Inflammatory macrophage treated with lipopolysaccharide for 4 hours (primary cell): ENCODE data around the gene WDR36.
A peak's percentile ranks its signal among the peaks of the same experiment; 100 is the strongest.

Experiments
- DNase-seq: peaks from one replicate; pipeline ENCODE4 v3.0.0-alpha.2; 2020

WDR36 gene

GRCh38 chr5:111106320-111106948 is 14.3 kb downstream of the WDR36 start:
- no peak for DNase-seq

GRCh38 chr5:111107371-111107770 is 15.2 kb downstream of the WDR36 start:
- no peak for DNase-seq

DNA sequence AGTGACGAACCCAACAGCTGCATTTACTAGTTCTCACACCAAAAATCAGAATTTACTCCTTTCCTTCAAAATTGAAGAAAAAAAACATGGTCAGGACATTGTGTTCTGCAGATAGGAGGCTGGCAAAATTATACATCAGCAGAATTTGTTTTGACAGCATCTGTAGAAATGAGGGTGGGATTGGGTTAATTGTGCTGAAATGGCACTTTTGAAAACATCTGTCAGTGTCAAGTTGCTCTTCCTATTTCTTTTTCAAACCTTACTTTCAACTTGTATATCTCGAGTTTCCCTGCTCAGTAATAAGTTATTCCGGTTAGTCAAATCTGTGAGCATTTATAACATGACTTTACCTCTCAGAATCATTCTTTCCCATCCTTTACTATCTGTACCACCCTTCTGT is 19.8 kb downstream of the WDR36 start:
- no peak for DNase-seq

DNA sequence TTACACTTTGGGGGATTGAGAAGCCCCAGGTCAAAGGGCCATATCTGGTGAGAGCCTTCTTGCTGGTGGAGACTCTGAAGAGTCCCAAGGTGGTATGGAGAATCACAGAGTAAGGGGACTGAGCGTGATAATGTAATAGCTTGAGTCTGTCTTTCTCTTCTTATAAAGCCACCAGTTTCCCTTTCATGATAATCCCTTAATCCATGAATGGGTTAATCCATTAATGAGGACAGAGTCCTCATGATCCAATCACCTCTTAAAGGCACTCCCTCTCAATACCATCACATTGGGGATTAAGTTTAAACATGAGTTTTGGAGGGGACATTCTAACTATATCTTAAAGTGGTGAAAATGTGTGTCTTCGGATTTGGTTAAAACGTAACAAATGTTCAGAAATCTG is 21.5 kb downstream of the WDR36 start:
- DNase-seq = no peak

GRCh38 chr5:111115229-111115628 is 23.1 kb downstream of the WDR36 start:
- DNase-seq = no peak

DNA sequence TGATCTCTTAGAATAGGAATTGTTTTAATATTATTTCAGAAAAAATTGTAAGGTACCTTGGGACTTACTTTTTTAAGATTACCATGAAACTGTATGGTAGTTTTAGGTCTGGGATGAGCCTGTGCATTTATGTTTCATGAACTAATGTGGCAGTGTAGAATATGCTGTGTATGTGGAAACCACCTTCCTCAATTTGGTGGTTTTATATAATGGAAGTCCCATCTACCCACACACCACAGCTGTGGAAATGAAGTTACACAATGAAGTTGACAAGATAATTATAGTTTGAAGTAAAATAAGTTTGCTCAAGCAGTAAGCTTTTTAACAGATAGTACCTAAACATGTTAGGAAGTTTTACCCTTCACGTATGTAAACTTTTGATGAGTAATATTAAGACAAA is 24.4 kb downstream of the WDR36 start:
- DNase-seq = peak; percentile 87

DNA sequence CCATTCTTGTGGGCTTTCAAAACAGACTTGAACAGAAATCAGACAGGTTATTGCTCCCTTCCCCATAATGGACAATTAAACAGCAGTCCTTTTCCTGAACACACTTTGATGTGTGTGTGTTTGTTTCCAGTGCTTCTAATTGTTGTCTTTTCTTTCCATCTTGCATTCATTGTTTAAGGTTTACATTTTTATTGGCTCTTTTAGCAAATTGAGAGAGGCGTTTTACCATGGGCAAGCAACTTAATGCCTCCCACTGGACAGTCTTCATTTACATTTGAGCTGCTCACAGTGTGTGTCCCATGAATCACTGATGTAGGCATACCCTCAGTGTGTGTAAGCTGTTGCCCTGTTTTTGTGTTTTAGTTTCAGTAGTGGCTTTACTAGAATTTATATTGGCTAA is 25.0 kb downstream of the WDR36 start:
- DNase-seq = peak; percentile 13

DNA sequence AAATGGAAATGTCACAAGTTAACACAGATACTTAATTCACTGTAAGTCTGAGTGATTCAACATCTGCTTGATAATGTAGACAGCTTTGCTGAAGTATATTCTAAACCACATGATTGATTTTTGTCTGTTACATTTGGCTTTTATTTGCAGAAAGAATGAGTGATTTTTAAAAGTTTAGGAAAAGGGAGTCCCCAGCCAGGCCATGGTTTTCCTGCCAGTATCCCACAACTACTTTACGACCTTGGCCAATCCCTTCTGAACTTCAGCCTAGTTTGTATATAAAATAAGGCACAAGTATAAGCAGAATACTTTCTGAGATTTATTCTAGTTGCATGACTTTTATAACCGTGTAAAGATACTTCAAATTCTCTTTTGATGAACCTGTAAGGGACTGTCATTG is 27.1 kb downstream of the WDR36 start:
- DNase-seq = no peak

- DNase-seq = no peak
Measured at GRCh38 chr5:111119856-111120255, 27.7 kb downstream of the WDR36 start.

GRCh38 chr5:111120911-111121310 is 28.8 kb downstream of the WDR36 start:
- DNase-seq = no peak

DNA sequence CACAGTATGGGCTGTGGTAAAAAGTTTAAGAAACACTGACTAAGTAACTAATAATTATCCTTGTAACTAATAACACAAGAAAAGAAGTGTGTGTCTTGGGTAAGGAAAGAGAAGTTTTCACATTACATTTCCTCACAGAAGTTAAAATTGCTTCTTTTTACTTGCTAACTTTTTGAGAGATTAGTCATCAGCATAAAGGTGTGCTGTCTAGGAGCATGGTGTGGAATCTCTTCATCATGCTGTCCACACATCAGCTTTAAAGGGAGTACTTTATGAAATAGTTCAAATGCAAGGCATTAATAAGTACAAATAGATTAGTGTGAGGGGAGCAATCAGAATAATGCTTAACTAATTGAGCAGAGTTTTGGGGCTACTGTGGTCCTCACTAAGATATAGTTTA is 29.8 kb downstream of the WDR36 start:
- DNase-seq = no peak

GRCh38 chr5:111122398-111122797 is 30.2 kb downstream of the WDR36 start:
- DNase-seq = no peak

- no peak for DNase-seq
Measured at GRCh38 chr5:111124793-111125192, 32.6 kb downstream of the WDR36 start.

DNA sequence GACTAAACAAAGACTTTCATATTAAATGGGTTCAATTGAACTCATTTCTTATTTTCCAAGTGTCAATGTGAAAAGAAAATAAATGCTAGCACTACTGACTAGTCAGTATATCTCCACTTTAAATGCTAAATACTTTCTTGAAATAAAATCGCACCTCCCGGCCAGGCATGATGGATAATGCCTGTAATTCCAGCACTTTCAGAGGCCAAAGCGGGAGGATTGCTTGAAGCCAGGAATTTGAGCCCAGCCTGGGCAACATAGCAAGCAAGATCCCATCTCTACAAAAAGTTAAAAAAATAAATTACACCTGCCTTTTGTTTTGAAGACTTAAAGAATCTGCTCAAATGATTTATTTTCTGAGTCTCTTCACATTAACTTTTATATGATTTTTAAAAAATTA is 34.7 kb downstream of the WDR36 start:
- no peak for DNase-seq

GRCh38 chr5:111127453-111128195 is 35.5 kb downstream of the WDR36 start:
- DNase-seq = no peak

- DNase-seq = no peak
Measured at GRCh38 chr5:111129938-111130337, 37.8 kb downstream of the WDR36 start.

DNA sequence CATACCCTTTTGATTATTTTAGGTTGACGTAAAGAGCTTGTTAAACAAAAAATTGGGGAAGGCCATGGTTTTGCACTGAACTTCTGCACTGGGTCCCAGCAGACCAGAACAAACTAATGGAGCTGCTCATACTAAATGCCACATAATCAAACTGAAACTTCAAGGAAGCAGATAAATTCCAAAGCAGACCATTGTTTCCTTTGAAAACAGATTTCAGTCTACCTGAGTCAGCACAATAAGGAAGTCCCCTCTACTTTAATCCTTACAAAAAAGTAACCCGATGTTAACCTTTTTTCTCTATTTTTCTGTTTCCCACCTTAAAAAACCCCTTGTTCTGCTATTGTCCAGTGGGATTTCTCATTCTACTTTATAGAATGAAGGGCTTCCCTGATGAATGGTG is 39.2 kb downstream of the WDR36 start:
- DNase-seq = no peak

GRCh38 chr5:111132076-111132475 is 39.9 kb downstream of the WDR36 start:
- peak; percentile 40 for DNase-seq

DNA sequence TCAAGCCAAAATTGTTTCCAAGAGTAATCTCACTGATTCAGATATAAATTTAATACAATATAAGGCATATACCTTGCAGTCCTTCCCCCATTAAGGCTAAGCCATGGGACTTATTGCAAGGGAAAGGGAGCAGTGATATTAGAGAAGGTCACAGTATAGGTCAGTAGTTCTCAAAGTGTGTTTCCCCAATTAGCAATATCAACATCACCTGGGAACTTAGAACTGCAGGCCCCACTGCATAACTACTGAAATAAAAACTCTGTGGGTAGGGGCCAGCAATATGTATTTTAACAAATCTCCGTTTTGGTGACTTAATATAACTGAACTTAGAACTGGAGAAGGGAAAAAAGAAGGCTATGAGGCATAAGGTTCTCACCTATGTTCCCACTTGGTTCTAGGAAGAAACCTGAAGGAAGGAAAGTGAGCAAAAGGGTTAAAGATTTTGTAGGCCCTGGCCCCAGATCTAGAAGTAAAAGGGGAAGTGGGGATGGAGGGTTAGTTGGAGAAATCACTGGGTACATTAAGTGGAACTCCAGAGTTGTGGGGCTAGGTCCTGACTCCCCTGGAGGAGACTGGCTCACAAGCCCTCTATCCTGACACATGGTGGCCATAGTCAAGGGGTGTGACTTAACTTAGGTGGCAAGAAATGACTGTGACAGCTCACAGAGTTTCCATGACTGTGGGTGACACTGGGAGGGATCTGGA is 40.7 kb downstream of the WDR36 start:
- no peak for DNase-seq

- no peak for DNase-seq
Measured at GRCh38 chr5:111133436-111133751, 41.2 kb downstream of the WDR36 start.

DNA sequence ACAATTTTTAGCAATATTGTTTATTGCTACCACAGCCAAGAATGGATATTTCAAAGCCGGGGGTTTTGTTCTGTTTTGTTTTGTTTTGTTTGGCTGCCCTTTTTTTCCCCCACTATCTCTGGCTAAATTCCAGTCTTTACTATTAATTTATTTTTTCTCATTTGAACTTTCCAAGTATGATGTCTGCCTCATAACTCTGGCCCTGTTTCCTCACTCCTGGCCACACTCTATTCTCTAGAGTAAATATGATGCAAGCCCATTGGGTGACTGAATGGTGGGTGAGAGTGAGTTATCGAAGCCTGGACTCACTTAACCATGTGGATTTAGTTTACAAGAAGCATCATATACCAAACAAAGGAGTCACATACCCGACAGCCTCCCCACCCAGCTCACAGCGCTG is 41.9 kb downstream of the WDR36 start:
- DNase-seq = peak; percentile 15

- no peak for DNase-seq
Measured at GRCh38 chr5:111134864-111135263, 42.7 kb downstream of the WDR36 start.

DNA sequence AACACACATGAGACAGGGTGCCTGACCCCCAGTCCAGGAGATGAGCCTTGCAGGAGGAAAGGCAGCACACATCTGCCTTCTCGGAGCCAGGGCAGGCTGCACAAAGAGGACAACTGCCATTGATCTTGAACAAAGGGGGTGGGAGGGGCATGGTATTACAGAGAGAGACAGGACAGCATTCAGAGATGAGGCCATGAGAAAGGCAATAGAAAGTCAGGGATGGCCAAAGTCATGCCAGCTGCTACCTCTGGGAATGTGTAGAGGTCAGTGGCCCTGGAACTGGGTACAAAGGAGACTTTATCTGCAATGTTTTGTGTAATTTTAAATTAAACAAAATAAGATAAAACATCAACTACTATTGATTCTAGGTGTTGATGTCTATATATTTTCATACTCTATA is 43.2 kb downstream of the WDR36 start:
- no peak for DNase-seq

DNA sequence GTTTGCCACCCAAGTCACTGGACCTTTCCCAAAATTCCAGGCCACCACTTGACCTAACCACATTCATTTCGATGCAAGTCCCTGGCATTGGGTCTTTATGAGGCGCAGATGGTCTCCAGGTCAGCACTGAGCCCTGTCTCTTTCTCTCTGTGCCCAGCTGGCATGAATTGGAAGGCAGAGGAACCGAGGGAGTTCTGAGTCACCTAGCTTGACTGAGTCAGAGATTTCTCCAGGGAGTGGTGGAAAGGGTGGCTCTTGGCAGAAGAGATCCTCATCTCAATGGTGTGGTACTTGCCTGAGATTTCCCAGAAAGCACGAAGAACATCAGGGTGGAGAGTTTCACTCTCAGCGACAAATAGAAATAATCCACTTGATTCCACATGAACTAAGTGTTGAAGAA is 43.8 kb downstream of the WDR36 start:
- no peak for DNase-seq
